NB4 (cell line): ENCODE data around the gene RNF146.

ENCODE experiments used
- POLR2A ChIP-seq: IDR thresholded peaks from 2 replicates; pipeline ENCODE4 v1.6.1; 2011; ENCODE audit warnings: mild to moderate bottlenecking; ENCODE audit not compliant: insufficient read length; ENCODE audit errors: extremely low read depth
- TF ChIP-seq, protein P1 (sequence below): IDR thresholded peaks from one replicate; pipeline ENCODE4 v1.5.1; 2012; ENCODE audit warnings: low read depth, low read length

DNA sequence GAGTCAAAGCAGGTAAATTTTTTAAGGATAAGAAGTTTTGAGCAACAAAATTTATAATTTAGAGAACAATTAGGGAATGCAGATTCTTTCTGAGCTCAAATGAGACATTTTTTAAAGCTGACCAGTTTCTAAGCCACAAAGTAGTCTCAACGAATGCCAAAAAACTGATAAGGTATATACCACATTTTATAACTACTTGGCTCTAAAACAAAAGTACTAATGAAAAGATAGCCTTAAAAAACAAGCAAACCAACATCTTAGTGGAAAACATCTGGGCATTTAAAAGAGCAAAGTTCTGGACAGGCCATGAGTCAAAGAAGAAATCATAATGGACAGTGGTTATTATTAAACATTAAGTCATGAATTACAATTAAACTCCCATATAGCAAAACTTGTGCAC lies 23.2 kb upstream of the RNF146 start:
- TF ChIP-seq, protein P1, sequence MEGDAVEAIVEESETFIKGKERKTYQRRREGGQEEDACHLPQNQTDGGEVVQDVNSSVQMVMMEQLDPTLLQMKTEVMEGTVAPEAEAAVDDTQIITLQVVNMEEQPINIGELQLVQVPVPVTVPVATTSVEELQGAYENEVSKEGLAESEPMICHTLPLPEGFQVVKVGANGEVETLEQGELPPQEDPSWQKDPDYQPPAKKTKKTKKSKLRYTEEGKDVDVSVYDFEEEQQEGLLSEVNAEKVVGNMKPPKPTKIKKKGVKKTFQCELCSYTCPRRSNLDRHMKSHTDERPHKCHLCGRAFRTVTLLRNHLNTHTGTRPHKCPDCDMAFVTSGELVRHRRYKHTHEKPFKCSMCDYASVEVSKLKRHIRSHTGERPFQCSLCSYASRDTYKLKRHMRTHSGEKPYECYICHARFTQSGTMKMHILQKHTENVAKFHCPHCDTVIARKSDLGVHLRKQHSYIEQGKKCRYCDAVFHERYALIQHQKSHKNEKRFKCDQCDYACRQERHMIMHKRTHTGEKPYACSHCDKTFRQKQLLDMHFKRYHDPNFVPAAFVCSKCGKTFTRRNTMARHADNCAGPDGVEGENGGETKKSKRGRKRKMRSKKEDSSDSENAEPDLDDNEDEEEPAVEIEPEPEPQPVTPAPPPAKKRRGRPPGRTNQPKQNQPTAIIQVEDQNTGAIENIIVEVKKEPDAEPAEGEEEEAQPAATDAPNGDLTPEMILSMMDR: no peak
- TF ChIP-seq POLR2A: no peak
